HL-60/S4 (cell line): Measurements from ENCODE around the gene BBLN.

ENCODE experiments used
- in situ Hi-C: fragments of 300-500 bp; cut with MboI; formaldehyde crosslinking; loops from 2 replicates; pipeline ENCODE4 v1.14.3; 2022; ENCODE audit warnings: low sequenced_read_pairs

BBLN gene

DNA sequence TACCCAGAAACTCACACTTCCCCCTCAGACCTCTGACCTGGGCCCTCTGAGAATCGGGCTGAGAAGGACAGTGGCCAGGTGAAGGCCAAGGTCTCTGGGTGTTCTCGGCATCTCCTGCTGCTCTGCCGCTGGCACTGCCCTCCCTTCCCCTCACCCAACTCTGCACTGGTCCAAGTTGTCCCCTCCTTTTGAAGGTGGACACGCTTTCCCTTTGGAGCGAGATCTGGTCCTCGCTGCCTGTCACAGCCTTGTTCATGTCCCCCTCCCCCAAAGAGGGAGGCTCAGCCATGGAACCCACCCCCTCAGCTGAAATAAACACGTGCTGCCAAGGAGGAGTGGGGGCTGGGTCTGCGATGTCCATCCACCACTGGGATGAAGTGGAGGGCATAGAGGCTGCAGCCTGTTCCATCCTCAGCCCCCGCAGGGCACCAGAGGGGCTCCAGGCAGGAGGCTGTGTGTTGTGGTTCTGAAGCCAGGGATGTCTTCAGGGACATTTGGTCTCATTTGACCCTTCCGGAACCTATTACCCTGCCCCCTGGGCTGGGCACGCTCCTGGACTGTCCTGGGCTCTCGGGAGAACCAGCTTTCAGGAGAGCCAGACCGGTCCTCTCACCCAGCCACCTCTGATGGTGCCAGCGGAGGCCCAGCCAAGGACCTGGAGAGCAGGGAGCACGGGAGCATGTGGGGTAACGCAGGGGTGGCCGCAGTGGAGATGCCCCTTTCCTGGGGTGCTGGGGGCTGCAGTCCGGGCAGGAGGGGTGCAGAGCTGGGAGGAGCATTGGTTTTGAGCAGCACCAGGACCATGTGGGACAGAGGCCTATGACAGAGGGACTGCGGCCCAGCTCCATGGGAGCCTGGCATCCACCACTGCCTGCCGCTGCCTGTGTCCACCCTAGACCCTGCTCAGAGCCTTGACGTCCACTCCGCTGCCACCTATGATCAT lies 15.6 kb upstream of the BBLN start:
- in situ Hi-C loops, result no loop called here

DNA sequence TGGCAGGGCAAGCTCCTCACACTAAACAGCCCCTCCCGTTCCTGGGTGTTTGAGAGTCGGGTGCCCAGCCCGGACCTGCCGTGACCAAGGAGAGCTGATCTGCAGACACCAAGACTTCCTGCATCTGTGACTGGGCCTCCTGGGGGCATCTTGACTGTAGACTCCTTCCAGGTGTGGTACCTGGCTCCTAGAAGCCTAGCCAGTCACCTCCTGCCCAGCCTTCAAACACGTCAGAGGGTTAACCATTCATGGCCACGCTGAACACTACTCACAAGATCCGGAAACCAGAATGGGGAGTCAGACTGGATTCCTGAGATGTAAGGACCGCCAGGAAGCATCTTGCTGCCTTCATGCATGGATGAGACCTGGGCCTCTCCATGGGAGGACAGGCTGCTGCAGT lies 14.5 kb upstream of the BBLN start:
- in situ Hi-C loops, result no loop called here

DNA sequence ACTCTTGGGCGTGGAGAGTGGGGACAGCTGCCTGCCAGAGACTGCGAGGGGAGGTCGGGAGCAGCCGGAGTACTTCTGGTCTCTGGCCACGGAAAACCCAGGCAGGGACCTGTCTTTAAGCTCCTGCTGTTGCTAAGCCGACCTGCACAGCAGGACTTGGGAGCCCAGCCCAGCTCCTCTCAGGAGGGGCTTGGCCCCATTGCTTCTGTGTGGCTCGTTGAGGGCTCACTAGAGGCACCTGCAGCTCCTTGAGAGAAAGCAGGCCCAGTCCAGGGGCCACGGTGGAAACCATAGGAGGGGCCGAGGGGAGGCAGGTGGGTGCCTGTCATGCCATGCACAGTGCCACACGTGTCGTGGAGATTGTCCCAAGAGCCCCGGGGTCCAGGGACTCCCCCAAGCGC lies 14.1 kb upstream of the BBLN start:
- in situ Hi-C loops, result no loop called here

DNA sequence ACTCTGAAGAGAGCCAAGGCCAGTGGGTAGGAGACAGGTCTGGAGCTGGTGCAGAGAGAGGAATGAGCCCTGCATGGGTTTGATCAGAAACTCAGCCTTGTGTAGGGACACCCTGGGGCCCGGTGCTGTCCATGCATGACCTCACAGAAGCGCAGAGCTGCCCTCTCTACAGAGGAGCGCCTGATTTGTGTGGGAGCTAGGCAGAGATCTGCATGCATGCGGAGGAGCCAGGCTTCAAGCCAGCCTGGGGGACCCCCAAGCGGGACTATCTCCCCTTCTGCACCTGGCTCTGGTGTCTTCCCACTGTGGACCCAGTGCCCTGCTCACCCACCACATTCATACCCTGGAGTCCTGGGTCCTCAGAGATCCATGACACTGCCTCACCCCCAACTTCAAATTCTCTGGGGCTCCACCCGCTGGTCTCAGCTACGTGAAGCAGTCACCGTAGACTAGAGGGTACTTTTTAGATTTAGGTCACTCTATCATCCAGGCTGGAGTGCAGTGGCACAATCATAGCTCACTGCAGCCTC lies 13.4 kb upstream of the BBLN start:
- in situ Hi-C loops, result no loop called here

DNA sequence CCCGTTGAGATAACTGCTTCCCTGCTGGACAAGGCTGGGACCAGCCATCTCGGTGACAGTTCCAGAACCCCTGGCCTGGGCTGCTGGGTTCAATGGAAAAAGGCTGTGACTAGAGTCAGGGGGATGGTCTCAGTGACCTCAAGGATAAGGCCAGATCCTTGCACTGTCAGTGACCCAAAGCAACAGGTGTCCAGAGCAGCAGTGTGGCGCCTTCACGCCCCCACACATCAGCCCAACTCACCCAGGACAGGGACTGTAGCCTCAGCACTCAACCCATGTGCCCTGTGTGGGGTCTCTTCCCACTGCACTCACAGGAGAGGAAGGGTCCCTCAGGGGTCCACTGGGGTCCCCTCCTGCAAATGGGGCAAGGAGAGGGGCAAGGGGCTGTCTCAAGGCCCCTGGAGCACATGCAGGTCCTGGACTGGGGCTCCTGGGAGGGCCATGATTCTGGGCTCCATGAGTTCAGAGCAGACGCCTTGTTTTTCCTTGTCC lies 11.5 kb upstream of the BBLN start:
- in situ Hi-C loops, result no loop called here

DNA sequence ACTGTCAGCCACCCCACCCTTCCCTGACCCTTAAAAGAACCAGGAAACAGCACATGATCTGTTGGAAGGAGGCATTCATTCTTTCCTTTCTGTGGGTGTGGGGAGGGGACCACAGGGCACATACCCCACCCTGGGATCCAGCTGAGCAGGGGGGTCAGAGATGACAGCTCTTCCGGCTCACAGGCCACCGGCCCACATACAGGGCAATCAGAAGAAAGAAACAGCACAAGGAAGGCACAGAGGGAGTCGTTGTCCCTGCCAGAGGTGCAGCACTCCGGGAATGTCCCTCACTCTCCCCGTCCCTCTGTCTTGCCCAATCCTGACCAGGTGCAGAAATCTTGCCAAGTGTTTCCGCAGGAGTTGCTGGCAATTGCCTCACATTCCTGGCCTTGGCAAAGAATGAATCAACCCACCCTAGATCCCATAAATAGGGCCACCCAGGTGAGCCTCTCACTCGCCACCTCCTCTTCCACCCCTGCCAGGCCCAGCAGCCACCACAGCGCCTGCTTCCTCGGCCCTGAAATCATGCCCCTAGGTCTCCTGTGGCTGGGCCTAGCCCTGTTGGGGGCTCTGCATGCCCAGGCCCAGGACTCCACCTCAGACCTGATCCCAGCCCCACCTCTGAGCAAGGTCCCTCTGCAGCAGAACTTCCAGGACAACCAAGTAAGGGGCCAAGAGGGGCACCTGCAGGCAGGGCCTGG lies 10.9 kb upstream of the BBLN start, which contains the start of gene LCN2:
TSS of gene LCN2 (plus strand) at position 453 of the 701 bp plus-strand sequence. CDS start at position 526, 73 bp downstream.
- in situ Hi-C loops, result no loop called here

DNA sequence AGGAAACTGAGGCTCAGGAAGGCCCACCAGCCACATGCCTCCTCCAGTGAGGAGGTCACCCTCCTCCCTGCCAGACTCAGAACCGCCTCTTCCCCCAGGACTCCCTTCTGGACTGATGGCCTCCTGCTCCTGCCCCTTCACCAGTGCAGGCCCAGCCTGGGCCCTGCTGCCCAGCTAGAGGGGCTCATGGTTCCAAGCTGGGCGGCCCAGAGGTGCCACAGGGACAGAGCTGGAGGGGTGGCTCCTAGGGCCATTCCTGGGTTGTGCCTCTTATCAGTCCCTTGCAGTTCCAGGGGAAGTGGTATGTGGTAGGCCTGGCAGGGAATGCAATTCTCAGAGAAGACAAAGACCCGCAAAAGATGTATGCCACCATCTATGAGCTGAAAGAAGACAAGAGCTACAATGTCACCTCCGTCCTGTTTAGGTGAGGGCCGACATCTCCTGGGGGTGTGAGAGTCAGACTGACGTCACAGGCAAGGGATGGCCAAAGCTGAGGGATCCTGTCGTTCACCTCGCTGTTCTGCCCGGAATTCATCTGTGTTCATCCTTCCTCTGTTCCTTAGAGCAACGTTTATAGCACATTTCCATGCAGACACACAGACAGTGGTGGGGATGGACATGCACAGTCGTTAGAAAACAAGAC lies 10.0 kb upstream of the BBLN start:
- in situ Hi-C loops, result no loop called here

DNA sequence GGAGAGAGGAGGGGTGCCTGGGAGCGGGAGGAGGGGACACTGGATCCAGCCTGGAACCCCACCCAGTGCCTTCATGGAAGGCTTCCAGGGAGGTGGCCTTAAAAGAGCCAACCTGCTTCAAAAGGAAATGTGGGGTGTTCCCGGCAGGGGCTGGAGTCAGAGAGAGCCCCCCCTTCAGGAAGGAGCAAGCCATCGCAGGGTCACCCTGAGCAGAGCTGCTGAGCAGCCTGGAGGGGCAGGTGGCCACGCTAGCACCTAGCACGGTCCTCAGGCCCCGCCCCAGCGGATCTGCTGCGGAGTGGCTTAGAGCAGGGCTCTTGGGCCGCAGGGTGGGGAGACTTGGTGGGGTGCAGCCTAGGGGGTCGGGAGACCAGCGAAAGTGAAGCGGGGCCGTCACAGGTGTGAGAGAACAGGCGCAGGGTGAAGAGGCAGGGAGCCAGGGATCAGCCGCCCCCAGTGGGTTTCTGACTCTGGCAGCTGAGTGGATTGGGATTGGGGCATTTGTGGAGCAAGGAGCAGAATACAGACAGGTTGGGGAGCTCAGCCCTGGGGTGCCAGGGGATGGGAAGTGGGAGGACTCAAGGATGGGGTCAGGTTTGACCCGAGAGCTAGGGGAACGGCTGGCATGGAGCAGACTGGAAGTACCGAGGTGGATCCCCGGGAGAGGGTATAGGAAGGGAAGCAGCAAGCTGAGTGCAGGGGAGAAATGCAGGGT lies 9.3 kb upstream of the BBLN start:
- in situ Hi-C loops, result no loop called here

DNA sequence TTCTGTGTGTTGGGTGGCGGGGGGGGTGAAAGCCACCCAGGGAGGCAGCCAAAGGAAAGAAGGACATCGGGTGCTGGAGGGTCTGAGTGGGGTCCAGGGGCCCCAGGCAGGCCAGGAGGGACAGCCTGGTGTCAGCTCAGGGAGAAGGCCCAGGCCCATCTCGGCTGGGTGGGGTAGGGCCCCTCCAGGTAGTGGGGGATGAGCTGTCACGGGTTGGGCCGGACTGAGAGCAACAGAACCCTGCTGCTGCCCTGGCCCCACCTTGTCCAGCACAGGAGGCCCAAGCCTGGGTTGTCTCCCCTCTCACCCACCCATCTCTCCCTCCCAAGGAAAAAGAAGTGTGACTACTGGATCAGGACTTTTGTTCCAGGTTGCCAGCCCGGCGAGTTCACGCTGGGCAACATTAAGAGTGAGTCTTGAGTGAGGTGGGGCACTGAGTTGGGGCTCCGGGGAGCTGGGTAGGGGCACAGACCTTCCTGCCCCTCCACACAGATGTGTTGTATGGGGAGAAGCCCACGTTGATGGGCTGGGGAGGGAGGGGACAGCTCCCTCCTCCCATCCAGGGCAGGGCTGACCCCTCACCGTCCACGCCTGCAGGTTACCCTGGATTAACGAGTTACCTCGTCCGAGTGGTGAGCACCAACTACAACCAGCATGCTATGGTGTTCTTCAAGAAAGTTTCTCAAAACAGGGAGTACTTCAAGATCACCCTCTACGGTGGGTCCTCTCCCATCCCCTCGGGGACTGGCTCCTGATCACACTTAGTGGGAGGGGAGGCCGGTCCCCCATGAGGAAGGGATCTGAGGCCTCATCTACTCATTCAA lies 8.5 kb upstream of the BBLN start:
- in situ Hi-C loops, result no loop called here

DNA sequence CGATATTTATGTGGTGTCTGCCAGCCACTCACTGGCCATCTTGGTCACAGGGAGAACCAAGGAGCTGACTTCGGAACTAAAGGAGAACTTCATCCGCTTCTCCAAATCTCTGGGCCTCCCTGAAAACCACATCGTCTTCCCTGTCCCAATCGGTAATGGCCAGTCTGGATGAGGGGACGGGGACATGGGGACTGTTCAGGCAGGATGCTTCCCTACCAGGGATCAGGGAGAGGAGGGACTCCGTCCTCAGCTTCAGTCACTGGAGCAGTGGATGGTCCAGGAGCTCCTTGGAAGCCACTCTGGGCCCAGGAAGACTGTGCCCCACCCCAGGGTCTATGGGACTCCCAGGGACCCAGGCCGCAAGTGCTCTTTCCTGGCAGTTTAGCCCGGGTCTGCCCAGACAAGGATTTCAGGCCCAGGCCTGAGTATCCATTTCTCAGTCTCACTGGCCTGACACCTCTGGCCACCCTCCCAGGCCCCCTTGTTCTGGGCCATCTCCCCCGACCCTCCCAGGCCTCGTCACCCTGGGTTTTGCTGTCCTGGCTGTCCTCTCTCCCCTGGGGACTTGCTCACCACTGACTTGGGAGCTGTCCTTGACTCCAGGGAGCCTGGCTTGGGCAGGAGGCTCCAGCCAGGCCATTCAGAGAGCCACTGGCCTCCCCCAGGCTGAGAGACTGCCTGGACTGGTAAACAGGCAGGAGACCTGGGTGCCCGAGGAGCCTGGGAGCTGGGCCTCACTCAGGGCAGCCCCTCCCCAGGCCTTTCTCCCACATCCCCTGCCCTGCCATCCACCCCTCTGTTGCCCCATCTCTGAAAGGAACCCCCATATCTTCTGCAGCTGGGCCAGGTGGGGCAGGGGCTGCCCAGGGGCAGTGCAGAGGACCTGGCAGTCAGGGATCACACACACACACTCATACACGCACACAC lies 7.7 kb upstream of the BBLN start:
- in situ Hi-C loops, result no loop called here

DNA sequence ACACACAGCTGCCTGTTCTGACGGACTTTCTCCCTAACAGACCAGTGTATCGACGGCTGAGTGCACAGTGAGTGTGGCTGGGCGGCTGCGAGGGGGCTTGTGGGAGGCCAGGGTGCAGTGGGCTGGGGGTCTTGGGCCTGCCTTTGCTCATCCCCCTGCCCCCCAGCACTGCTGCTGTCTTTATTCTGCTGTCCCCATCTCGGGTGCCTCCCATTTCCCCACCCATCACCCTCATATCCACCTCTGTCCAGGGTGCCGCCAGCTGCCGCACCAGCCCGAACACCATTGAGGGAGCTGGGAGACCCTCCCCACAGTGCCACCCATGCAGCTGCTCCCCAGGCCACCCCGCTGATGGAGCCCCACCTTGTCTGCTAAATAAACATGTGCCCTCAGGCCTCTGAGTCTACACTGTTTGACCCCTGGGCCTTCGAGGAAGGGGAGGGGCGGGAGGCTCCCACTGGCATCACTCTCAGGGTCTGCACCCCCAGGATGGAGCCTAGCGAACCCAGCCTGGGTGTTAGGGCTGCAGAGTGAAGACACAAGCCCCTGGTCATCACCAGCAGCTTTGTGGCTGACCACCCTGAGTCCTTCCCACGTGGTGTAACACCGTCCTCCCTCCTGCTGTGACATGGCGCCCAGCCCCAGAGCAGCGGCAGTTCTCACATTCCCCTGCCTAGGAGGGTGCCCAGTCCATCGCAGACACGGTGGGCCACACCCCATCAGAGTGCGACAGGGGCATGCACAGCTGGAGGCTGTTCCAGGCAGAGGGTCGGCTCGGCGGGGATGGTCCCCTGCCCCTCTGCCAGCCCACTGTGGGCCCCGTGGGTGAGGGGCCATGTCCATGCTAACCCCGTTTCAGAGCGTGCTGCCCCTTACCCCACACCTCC lies 6.8 kb upstream of the BBLN start:
- in situ Hi-C loops, result no loop called here

DNA sequence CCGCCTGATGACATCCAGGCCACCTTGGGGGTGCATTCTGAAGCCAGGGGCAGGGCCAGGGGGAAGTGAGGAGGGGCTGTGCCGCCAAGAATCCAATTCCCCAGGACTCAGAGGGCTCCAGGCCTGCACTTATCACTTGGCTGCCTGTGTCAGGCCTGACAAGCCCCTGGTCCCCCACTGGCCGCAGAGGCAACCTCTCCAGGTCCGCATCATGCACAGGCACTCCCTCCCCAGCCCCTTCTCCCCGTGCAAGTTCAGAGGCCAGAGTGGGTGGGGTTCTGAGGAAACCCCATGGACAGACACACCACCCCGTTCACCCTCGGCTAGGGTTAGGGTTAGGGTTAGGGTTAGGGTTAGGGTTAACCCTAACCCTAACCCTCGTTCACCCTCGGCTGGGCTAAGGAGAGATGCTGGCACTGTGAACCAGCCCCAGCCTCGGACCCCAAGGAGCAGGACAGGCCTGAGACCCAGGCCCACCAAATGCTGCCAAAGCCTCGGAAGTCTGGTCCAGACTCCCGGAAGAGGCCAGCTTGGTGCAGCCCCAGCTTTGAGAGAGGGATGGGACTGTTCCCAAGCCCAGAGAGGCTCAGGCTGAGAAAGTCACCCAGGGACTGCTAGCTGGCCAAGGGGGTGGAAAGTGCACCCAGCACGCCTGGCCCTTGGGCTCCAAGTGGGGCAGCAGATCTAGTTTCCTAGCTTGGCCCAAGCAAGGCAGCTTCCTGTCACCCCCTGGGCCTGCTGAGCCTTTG lies 5.9 kb upstream of the BBLN start:
- in situ Hi-C loops, result no loop called here

DNA sequence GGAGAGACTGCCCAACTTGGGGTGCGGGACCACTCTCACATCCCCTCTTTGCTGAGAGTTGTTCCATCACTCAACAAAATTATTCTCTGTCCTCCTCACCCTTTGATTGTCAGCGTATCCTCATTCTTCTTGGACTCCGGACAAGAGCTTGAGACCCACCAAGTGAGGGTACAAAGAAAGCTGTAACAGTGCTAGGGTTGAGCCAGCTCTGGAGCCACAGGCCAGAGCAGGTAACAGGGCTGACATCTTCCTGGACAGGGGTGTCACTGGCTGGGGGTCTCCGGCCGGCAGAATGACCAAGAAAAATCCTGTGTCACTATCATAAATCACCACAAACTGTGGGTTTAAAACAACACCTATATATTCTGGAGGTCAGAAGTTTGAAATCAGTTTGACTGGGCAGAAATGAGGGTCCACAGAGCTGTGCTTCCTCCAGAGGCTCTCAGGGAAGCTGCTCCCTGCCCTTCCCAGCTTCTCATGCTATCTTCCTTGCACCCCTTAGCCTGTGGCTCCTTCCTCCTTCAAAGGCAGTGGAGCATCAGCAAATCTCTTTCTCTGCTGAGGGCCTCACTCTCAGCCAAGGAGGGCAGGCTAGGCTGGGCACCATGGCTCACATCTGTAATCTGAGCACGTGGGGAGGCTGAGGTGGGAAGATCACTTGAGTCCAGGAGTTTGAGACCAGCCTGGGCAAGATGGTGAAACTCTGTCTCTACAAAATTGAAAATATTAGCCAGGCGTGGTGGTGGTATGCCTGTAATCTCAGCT lies 4.1 kb upstream of the BBLN start:
- in situ Hi-C loops, result no loop called here

DNA sequence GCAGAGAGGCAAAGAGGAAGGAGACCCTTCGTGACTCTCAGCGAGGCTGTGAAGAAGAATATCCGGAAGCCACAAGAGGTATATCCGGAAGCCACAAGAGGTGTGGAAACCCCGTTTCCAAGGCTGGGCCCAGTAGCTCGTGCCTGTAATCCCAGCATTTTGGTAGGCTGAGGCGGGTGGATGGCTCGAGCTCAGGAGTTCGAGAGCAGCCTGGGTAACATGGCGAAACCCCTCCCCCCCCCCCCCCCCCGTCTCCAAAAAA lies 612 bp upstream of the BBLN start:
- in situ Hi-C loops, result no loop called here

DNA sequence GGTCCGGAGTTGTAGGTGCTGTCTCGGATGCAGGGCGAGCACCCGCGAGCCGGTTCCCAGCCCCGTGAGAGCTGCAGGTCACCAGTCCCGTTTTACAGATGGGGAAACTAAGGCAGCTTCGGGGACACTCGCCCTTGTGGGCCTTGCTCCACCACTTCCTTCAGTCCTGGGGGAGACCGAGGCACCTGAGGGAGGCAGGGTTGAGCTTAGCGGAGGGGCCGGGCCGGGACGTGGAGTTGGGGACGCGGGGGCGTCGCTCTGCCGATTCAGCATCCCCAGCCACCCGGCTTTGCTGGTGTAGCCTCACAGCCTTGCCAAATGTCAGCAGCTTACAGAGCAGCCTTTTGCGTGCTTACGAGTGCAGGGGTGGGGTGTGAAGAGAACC lies 530 bp downstream of the BBLN start:
- in situ Hi-C loops, result no loop called here

DNA sequence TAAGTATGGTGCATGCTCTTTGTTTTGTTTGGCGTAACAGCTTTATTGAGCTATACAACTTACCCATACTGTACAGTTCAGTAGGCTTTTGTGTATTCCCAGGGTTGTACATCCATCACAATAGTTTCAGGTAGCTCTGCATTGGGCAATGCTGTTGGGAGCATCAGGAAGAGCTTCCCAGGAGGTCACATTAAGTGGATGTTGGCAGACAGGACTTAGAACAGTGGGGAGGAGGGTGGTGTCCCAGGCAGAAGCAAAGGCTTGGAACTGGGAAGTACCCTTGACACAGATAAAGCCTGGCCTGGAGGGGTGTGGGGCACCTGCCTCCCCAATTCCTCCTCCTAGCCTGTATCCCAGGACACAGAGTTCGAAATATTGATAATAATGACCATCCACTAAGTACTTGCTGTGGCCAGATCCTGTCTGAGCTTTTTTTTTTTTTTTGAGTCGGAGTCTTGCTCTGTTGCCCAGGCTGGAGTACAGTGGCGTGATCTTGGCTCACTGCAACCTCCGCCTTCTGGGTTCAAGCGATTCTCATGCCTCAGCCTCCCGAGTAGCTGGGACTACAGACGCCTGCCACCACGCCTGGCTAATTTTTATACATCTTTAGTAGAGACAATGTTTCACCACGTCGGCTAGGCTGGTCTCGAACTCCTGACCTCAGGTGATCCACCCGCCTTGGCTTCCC lies 1.3 kb downstream of the BBLN start:
- in situ Hi-C loops, result no loop called here
